HG02981 (cell line): Measurements from ENCODE around the gene OR1N1.
"Not testable (repeated sequence)": the region's sequence is repeated elsewhere in the genome, so short reads cannot be mapped to it uniquely, and the experiment has no call there.

Experiments
- ATAC-seq: cut with Tn5 transposase; IDR thresholded peaks from one replicate; pipeline ENCODE4 v1.9.1; 2021; ENCODE audit warnings: mild to moderate bottlenecking, moderate library complexity; ENCODE audit not compliant: unreplicated experiment

OR1N1 gene

GRCh38 chr9:122527193-122527592, at the start of gene OR1N1:
OR1N1 (minus strand) TSS chr9:122527293; CDS start chr9:122527293, 0 bp downstream.
- no peak for ATAC-seq

GRCh38 chr9:122572456-122572855, 45.4 kb upstream of the OR1N1 start:
- ATAC-seq, result no peak

GRCh38 chr9:122567901-122568300, 40.8 kb upstream of the OR1N1 start:
- ATAC-seq, result no peak

- no peak for ATAC-seq
Measured at GRCh38 chr9:122562134-122562760, 35.2 kb upstream of the OR1N1 start.

GRCh38 chr9:122561446-122561845, 34.4 kb upstream of the OR1N1 start:
- no peak for ATAC-seq

- no peak for ATAC-seq
Measured at GRCh38 chr9:122552812-122553211, 25.7 kb upstream of the OR1N1 start, which contains the start of gene OR1N2. OR1N2 (plus strand) TSS chr9:122553112; CDS start chr9:122553212, 100 bp downstream.

GRCh38 chr9:122551371-122551770, 24.3 kb upstream of the OR1N1 start:
- ATAC-seq, result no peak

- no peak for ATAC-seq
Measured at GRCh38 chr9:122546196-122546595, 19.1 kb upstream of the OR1N1 start.

GRCh38 chr9:122538757-122539156, 11.7 kb upstream of the OR1N1 start:
- no peak for ATAC-seq

GRCh38 chr9:122537066-122537465, 10.0 kb upstream of the OR1N1 start:
- not testable (repeated sequence) for ATAC-seq

GRCh38 chr9:122536134-122536533, 9.0 kb upstream of the OR1N1 start:
- ATAC-seq, result no peak

- ATAC-seq, result not testable (repeated sequence)
Measured at GRCh38 chr9:122531157-122531556, 4.1 kb upstream of the OR1N1 start.

- ATAC-seq, result no peak
Measured at GRCh38 chr9:122526602-122527001, 491 bp downstream of the OR1N1 start.

- ATAC-seq, result no peak
Measured at GRCh38 chr9:122519376-122519775, 7.7 kb downstream of the OR1N1 start.

- ATAC-seq, result no peak
Measured at GRCh38 chr9:122518841-122519240, 8.3 kb downstream of the OR1N1 start, which contains the start of gene OR1J4. OR1J4 (plus strand) TSS chr9:122519141; CDS start chr9:122519141, 0 bp downstream.

GRCh38 chr9:122518226-122518625, 8.9 kb downstream of the OR1N1 start:
- no peak for ATAC-seq

- ATAC-seq, result no peak
Measured at GRCh38 chr9:122510502-122510901, 16.6 kb downstream of the OR1N1 start, which contains the start of gene OR1J2. OR1J2 (plus strand) TSS chr9:122510802; CDS start chr9:122510802, 0 bp downstream.

- ATAC-seq, result no peak
Measured at GRCh38 chr9:122506964-122507363, 20.1 kb downstream of the OR1N1 start.

- ATAC-seq, result peak; percentile 68
Measured at GRCh38 chr9:122498883-122499288, 28.2 kb downstream of the OR1N1 start.

- no peak for ATAC-seq
Measured at GRCh38 chr9:122479062-122479461, 48.0 kb downstream of the OR1N1 start.

GRCh38 chr9:122477826-122478225, 49.3 kb downstream of the OR1N1 start, which contains the start of gene OR1J1:
OR1J1 (minus strand) TSS chr9:122477926; CDS start chr9:122477926, 0 bp downstream.
- no peak for ATAC-seq

GRCh38 chr9:122477346-122477745, 49.7 kb downstream of the OR1N1 start:
- no peak for ATAC-seq
